IMR-90 (cell line): ENCODE measurements around the gene RHBDL3. TPM values are rescaled to one million over a fixed set of nuclear protein-coding genes. Genes with fewer than 3 reads are reported as not detected.

Experiments used
- ATAC-seq: fragments of 200-7000 bp; cut with Tn5 transposase; 2 replicates; pipeline ENCODE4 v1.9.1; 2020; ENCODE audit warnings: low read depth, mild to moderate bottlenecking, moderate library complexity
- BruUV-seq: library from RNA; stranded (reverse); fragments of 400-500 nt; replicated peaks from 2 replicates; lab custom pipeline; 2021; lab: Mats Ljungman, UMichigan
- CTCF ChIA-PET: fragments of 300-600 bp; formaldehyde crosslinking; extraction: SDS; loops from one replicate; lab custom pipeline; 2021; ENCODE audit warnings: antibody characterized with exemption; lab: Yijun Ruan, JAX
- POLR2A ChIA-PET: fragments of 300-600 bp; sonication (Branson Sonifier 250); formaldehyde crosslinking; loops from one replicate; lab custom pipeline; 2022; ENCODE audit warnings: antibody characterized with exemption; ENCODE audit not compliant: unreplicated experiment; lab: Charles Lee
- DNase-seq: peaks from one replicate; pipeline ENCODE4 v3.0.0; 2013
- H2AFZ ChIP-seq: replicated peaks from 2 replicates; pipeline ENCODE3; 2013; ENCODE audit warnings: low read length, mild to moderate bottlenecking; ENCODE audit not compliant: poor library complexity
- H2AK5ac ChIP-seq: 2 replicates; pipeline ENCODE4 v1.6.1; 2013; ENCODE audit warnings: low read depth, low read length, inconsistent platforms
- H2AK9ac ChIP-seq: replicated peaks from 2 replicates; pipeline ENCODE3; 2013; ENCODE audit warnings: mild to moderate bottlenecking, low read depth, low read length, moderate library complexity; ENCODE audit not compliant: poor library complexity
- H2BK120ac ChIP-seq: 2 replicates; pipeline ENCODE4 v1.6.1; 2013; ENCODE audit warnings: low read depth, low read length, inconsistent platforms
- H2BK15ac ChIP-seq: 3 replicates; pipeline ENCODE4 v1.6.1; 2013; ENCODE audit warnings: low read depth, low read length, inconsistent platforms
- H2BK20ac ChIP-seq: 2 replicates; pipeline ENCODE4 v1.6.1; 2013; ENCODE audit warnings: low read depth, mild to moderate bottlenecking, inconsistent platforms, low read length, moderate library complexity
- H2BK5ac ChIP-seq: 2 replicates; pipeline ENCODE4 v1.6.1; 2013; ENCODE audit warnings: mild to moderate bottlenecking, low read depth, low read length, inconsistent platforms; ENCODE audit not compliant: poor library complexity, severe bottlenecking
- H3K14ac ChIP-seq: replicated peaks from 2 replicates; pipeline ENCODE4 v1.6.1; 2013; ENCODE audit warnings: low read depth, low read length, inconsistent platforms
- H3K18ac ChIP-seq: 2 replicates; pipeline ENCODE4 v1.6.1; 2013; ENCODE audit warnings: low read depth, low read length, control low read depth
- H3K23ac ChIP-seq: 2 replicates; pipeline ENCODE4 v1.6.1; 2013; ENCODE audit warnings: low read depth, low read length, inconsistent platforms
- H3K27ac ChIP-seq: 2 replicates; pipeline ENCODE4 v1.5.1; 2013; ENCODE audit warnings: mild to moderate bottlenecking, control low read depth, low read length; ENCODE audit not compliant: insufficient read depth
- H3K27me3 ChIP-seq: 2 replicates; pipeline ENCODE4 v1.6.1; 2013; ENCODE audit warnings: low read length; ENCODE audit not compliant: control insufficient read depth, insufficient read depth
- H3K36me3 ChIP-seq: 2 replicates; pipeline ENCODE4 v1.6.1; 2013; ENCODE audit warnings: low read length, mixed read lengths; ENCODE audit not compliant: control insufficient read depth, insufficient read depth
- H3K4ac ChIP-seq: 2 replicates; pipeline ENCODE4 v1.6.1; 2013; ENCODE audit warnings: low read depth, low read length, inconsistent platforms
- H3K4me1 ChIP-seq: 2 replicates; pipeline ENCODE4 v1.6.1; 2013; ENCODE audit warnings: low read length, mixed read lengths; ENCODE audit not compliant: control insufficient read depth, insufficient read depth
- H3K4me2 ChIP-seq: 2 replicates; pipeline ENCODE4 v1.6.1; 2013; ENCODE audit warnings: low read depth, mild to moderate bottlenecking, control low read depth, low read length, moderate library complexity
- H3K4me3 ChIP-seq: 2 replicates; pipeline ENCODE4 v1.5.1; 2013; ENCODE audit warnings: low read depth, mild to moderate bottlenecking, control low read depth, low read length, moderate library complexity; ENCODE audit not compliant: insufficient read depth
- H3K56ac ChIP-seq: 2 replicates; pipeline ENCODE4 v1.6.1; 2013; ENCODE audit warnings: low read length, inconsistent platforms; ENCODE audit not compliant: insufficient read depth; ENCODE audit errors: extremely low read depth
- H3K79me1 ChIP-seq, 2 experiments: 2 replicates each; pipeline ENCODE4 v1.6.1; 2013; ENCODE audit warnings: low read length in 2 of 2, inconsistent platforms in 1 of 2, low read depth in 1 of 2
- H3K9ac ChIP-seq: 2 replicates; pipeline ENCODE4 v1.6.1; 2013; ENCODE audit warnings: low read depth, low read length, control low read depth
- H3K9me1 ChIP-seq: 2 replicates; pipeline ENCODE4 v1.6.1; 2013; ENCODE audit warnings: low read length, inconsistent platforms; ENCODE audit not compliant: insufficient read depth
- H3K9me3 ChIP-seq: 2 replicates; pipeline ENCODE4 v1.6.1; 2013; ENCODE audit warnings: low read length; ENCODE audit not compliant: control insufficient read depth, insufficient read depth
- H4K20me1 ChIP-seq: 2 replicates; pipeline ENCODE4 v1.6.1; 2013; ENCODE audit warnings: low read length, inconsistent platforms; ENCODE audit not compliant: insufficient read depth
- H4K5ac ChIP-seq: 2 replicates; pipeline ENCODE4 v1.6.1; 2013; ENCODE audit warnings: mild to moderate bottlenecking, low read depth, low read length, control low read depth
- H4K8ac ChIP-seq, 2 experiments: 2 replicates each; pipeline ENCODE4 v1.6.1; 2013; ENCODE audit warnings: low read depth in 2 of 2, low read length in 2 of 2, control low read depth in 1 of 2, inconsistent platforms in 1 of 2
- H4K91ac ChIP-seq: 2 replicates; pipeline ENCODE4 v1.6.1; 2013; ENCODE audit warnings: low read depth, low read length, inconsistent platforms; ENCODE audit not compliant: insufficient read depth
- BHLHE40 ChIP-seq: fragments of 150-350 bp; IDR thresholded peaks from 2 replicates; pipeline ENCODE4 v1.6.1; 2016; ENCODE audit warnings: mild to moderate bottlenecking, low read depth, low read length
- CEBPB ChIP-seq: IDR thresholded peaks from 2 replicates; pipeline ENCODE4 v1.6.1; 2012; ENCODE audit warnings: low read depth, low read length, improper control_type of control experiment
- CHD1 ChIP-seq: IDR thresholded peaks from 2 replicates; pipeline ENCODE4 v1.6.1; 2012; ENCODE audit warnings: low read depth, low read length, improper control_type of control experiment
- FOS ChIP-seq: fragments of 150-350 bp; IDR thresholded peaks from 2 replicates; pipeline ENCODE4 v1.6.1; 2016; ENCODE audit warnings: low read depth, low read length
- MAFK ChIP-seq: IDR thresholded peaks from 2 replicates; pipeline ENCODE4 v1.6.1; 2012; ENCODE audit warnings: low read depth, low read length, improper control_type of control experiment
- MAZ ChIP-seq: IDR thresholded peaks from 2 replicates; pipeline ENCODE4 v1.6.1; 2012; ENCODE audit warnings: low read depth, mild to moderate bottlenecking, low read length, improper control_type of control experiment, moderate library complexity, borderline replicate concordance
- MXI1 ChIP-seq: IDR thresholded peaks from 2 replicates; pipeline ENCODE4 v1.6.1; 2012; ENCODE audit warnings: low read depth, mild to moderate bottlenecking, low read length, moderate library complexity, borderline replicate concordance
- NFE2L2 ChIP-seq: fragments of 150-350 bp; IDR thresholded peaks from 2 replicates; pipeline ENCODE4 v1.6.1; 2016; ENCODE audit warnings: low read depth, mild to moderate bottlenecking, low read length
- POLR2A ChIP-seq: IDR thresholded peaks from 2 replicates; pipeline ENCODE4 v1.6.1; 2012; ENCODE audit warnings: mild to moderate bottlenecking, low read depth, low read length
- RAD21 ChIP-seq: IDR thresholded peaks from 2 replicates; pipeline ENCODE4 v1.6.1; 2012; ENCODE audit warnings: low read length, improper control_type of control experiment
- RCOR1 ChIP-seq: IDR thresholded peaks from 2 replicates; pipeline ENCODE4 v1.6.1; 2012; ENCODE audit warnings: mild to moderate bottlenecking, low read length, improper control_type of control experiment; ENCODE audit not compliant: insufficient replicate concordance
- RFX5 ChIP-seq: IDR thresholded peaks from 2 replicates; pipeline ENCODE4 v1.8.0; 2012; ENCODE audit warnings: low read depth, mild to moderate bottlenecking, low read length, moderate library complexity
- SMC3 ChIP-seq: fragments of 150-350 bp; IDR thresholded peaks from 2 replicates; pipeline ENCODE4 v1.6.1; 2016; ENCODE audit warnings: low read depth, mild to moderate bottlenecking, antibody characterized with exemption, low read length, moderate library complexity
- WGBS, 2 experiments: methylation state at CpG; one replicate each; pipeline versions ENCODE4 v1.1.5 to v1.1.7; 2013; ENCODE audit warnings: missing lambda C conversion rate in 2 of 2; ENCODE audit not compliant: insufficient read length in 1 of 2; ENCODE audit errors: extremely low coverage in 2 of 2; 5-methylcytosine and 5-hydroxymethylcytosine counted together
- dilution Hi-C: fragments of 300-500 bp; cut with HindIII; formaldehyde crosslinking; loops from one replicate; pipeline ENCODE4 v1.14.3; 2018; ENCODE audit warnings: low sequenced_read_pairs; ENCODE audit not compliant: unreplicated experiment
- in situ Hi-C: fragments of 300-500 bp; cut with MboI; formaldehyde crosslinking; loops from 3 replicates; pipeline ENCODE4 v1.14.3; 2019; ENCODE audit warnings: low sequenced_read_pairs, inconsistent platforms, mixed read lengths
- intact Hi-C: fragments of 100-400 bp; cut with micrococcal nuclease; formaldehyde crosslinking; loops from 2 replicates; pipeline ENCODE4 v1.10.0; 2022
- polyA plus RNA-seq, 3 experiments: library from polyadenylated mRNA; depleted of rRNA; stranded (reverse); fragments of >200 nt; gene quantifications; 2 replicates each; pipeline ENCODE4 v1.2.3, GENCODE V29; 2012; ENCODE audit warnings: low replicate concordance in 1 of 3
- total RNA-seq: library from RNA; depleted of rRNA; stranded (reverse); fragments of >200 nt; gene quantifications from 2 replicates; pipeline ENCODE4 v1.2.3, GENCODE V29; 2012
- TF ChIP-seq, protein P1 (sequence below): fragments of 150-350 bp; IDR thresholded peaks from 2 replicates; pipeline ENCODE4 v1.6.1; 2016; ENCODE audit warnings: low read depth, mild to moderate bottlenecking, low read length, moderate library complexity, borderline replicate concordance
- TF ChIP-seq, protein P2 (sequence below): conservative IDR thresholded peaks from 2 replicates; pipeline ENCODE4 v1.5.1; 2012; ENCODE audit warnings: mild to moderate bottlenecking, low read depth, low read length, improper control_type of control experiment
- TF ChIP-seq, protein P3 (sequence below): fragments of 150-350 bp; IDR thresholded peaks from 2 replicates; pipeline ENCODE4 v1.6.1; 2017; ENCODE audit warnings: mild to moderate bottlenecking, antibody characterized with exemption, low read length, low read depth

The RHBDL3 gene
- total and polyA plus RNA-seq, 2 of the 4 experiments (the other 2 are of a cell fraction), result 0.09 to 0.18 TPM

DNA sequence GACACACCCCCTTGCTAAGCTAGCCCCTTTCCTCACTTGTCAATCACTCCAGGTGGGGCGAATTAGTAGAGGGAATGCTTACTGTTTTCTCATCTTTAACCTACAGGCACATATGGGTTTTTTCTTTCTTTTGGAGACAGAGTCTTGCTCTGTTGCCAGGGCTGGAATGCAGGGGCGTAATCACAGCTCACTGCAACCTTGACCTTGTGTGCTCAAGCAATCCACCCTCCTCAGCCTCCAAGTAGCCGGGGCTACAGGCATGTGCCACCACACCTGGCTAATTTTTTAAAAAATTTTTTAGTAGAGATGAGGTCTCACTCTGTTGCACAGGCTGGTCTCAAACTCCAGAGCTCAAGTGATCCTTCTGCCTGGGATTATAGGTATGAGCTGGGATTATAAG lies 38.7 kb upstream of the RHBDL3 start:
- H2BK120ac ChIP-seq, result no peak overlapping the region
- no TSS peak for BruUV-seq
- H4K8ac ChIP-seq, result no peak overlapping the region
- H3K23ac ChIP-seq, result no peak overlapping the region
- H3K9me3 ChIP-seq, result no peaks in the 10 kb centered on the region
- no peak overlapping the region for H3K9ac ChIP-seq
- DNase-seq, result no peak
- CTCF ChIA-PET, result no interaction called here
- H3K27ac ChIP-seq, result no peak overlapping the region
- no peak overlapping the region for H3K4me2 ChIP-seq
- no peaks in the 10 kb centered on the region for H3K4me1 ChIP-seq
- H4K5ac ChIP-seq, result no peak overlapping the region
- H3K14ac ChIP-seq, result no peak overlapping the region
- dilution Hi-C loops, result no loop called here
- H2AK9ac ChIP-seq, result no peak overlapping the region
- H4K91ac ChIP-seq, result no peak overlapping the region
- in situ Hi-C loops, result no loop called here
- H3K4me3 ChIP-seq, result no peak overlapping the region
- no peak overlapping the region for H2AFZ ChIP-seq
- TF ChIP-seq BHLHE40 (no peak), CEBPB (no peak), NFE2L2 (no peak), MXI1 (no peak), POLR2A (no peak), RAD21 (no peak), RCOR1 (no peak), CHD1 (no peak), FOS (no peak), RFX5 (no peak), SMC3 (no peak), MAFK (no peak), MAZ (no peak)
- TF ChIP-seq, protein P1, sequence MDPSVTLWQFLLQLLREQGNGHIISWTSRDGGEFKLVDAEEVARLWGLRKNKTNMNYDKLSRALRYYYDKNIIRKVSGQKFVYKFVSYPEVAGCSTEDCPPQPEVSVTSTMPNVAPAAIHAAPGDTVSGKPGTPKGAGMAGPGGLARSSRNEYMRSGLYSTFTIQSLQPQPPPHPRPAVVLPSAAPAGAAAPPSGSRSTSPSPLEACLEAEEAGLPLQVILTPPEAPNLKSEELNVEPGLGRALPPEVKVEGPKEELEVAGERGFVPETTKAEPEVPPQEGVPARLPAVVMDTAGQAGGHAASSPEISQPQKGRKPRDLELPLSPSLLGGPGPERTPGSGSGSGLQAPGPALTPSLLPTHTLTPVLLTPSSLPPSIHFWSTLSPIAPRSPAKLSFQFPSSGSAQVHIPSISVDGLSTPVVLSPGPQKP, result no peak
- TF ChIP-seq, protein P2, sequence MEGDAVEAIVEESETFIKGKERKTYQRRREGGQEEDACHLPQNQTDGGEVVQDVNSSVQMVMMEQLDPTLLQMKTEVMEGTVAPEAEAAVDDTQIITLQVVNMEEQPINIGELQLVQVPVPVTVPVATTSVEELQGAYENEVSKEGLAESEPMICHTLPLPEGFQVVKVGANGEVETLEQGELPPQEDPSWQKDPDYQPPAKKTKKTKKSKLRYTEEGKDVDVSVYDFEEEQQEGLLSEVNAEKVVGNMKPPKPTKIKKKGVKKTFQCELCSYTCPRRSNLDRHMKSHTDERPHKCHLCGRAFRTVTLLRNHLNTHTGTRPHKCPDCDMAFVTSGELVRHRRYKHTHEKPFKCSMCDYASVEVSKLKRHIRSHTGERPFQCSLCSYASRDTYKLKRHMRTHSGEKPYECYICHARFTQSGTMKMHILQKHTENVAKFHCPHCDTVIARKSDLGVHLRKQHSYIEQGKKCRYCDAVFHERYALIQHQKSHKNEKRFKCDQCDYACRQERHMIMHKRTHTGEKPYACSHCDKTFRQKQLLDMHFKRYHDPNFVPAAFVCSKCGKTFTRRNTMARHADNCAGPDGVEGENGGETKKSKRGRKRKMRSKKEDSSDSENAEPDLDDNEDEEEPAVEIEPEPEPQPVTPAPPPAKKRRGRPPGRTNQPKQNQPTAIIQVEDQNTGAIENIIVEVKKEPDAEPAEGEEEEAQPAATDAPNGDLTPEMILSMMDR, result no peak
- TF ChIP-seq, protein P3, sequence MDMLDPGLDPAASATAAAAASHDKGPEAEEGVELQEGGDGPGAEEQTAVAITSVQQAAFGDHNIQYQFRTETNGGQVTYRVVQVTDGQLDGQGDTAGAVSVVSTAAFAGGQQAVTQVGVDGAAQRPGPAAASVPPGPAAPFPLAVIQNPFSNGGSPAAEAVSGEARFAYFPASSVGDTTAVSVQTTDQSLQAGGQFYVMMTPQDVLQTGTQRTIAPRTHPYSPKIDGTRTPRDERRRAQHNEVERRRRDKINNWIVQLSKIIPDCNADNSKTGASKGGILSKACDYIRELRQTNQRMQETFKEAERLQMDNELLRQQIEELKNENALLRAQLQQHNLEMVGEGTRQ, result no peak
- H2BK15ac ChIP-seq, result no peak overlapping the region
- 0 out of 2 replicates have a peak, but pooled peaks cover 1% of the 10 kb centered on the region for H3K36me3 ChIP-seq
- no peak overlapping the region for H3K4ac ChIP-seq
- H3K9me1 ChIP-seq, result peaks cover 2% of the 10 kb centered on the region; the same call in 1 of the 2 replicates
- H3K27me3 ChIP-seq, result no peaks in the 10 kb centered on the region
- intact Hi-C loops, result no loop called here
- no peak overlapping the region for H3K56ac ChIP-seq
- H2BK20ac ChIP-seq, result no peak overlapping the region
- H2AK5ac ChIP-seq, result no peak overlapping the region
- no peak overlapping the region for H3K18ac ChIP-seq
- H2BK5ac ChIP-seq, result no peak overlapping the region
- WGBS, 2 experiments, result no CpG with 5 or more reads among the region's 3 CpGs
- H4K20me1 ChIP-seq, result no peaks in the 10 kb centered on the region
- POLR2A ChIA-PET, result no interaction called here
- no peak for ATAC-seq
- peaks cover 0 to 7% of the 10 kb centered on the region in 2 experiments; a peak in 1 of 4 replicates for H3K79me1 ChIP-seq
